ENCODE results near the gene DNAL4. TPM values are rescaled to one million over a fixed set of nuclear protein-coding genes. Genes with fewer than 3 reads are reported as not detected.

The DNAL4 gene
- total RNA-seq, 6 donors from 2014 or later = 14.7 to 23.7 (median 20.2) TPM

GRCh38 chr22:38781033-38781432 is 12.9 kb downstream of the DNAL4 start:
- peaks cover 0 to 6% (median 0%) of the 10 kb centered on the region in 4 donors for H3K4me1 ChIP-seq
- 89 to 96% methylated on average over 11 to 12 of the region's 13 CpGs for WGBS, 2 donors
- DNase-seq (no peak), ATAC-seq (ENCODE audit: low FRiP score in 2 of 2) (no peak)
- no peak overlapping the region for H3K4me3 ChIP-seq
- H3K27ac ChIP-seq = no peak overlapping the region
- H3K27me3 ChIP-seq = no peaks in the 10 kb centered on the region
- TF ChIP-seq EP300 (IDR thresholded peaks at IDR 0.05) = no peak
- no peak for TF ChIP-seq POLR2A (IDR thresholded peaks at IDR 0.05)
- TF ChIP-seq POLR2AphosphoS5 (IDR thresholded peaks at IDR 0.05) = no peak
- TF ChIP-seq CTCF (IDR thresholded peaks at IDR 0.05) = no peak
- H3K36me3 ChIP-seq = peaks cover 0 to 38% (median 24%) of the 10 kb centered on the region in 4 donors
- H3K9me3 ChIP-seq = no peaks in the 10 kb centered on the region

- DNase-seq (no peak), ATAC-seq (ENCODE audit: low FRiP score in 2 of 2) (no peak)
- no peaks in the 10 kb centered on the region for H3K27me3 ChIP-seq
- 91 to 94% methylated on average over 22 to 26 of the region's 27 CpGs for WGBS, 2 donors
- peaks cover 0 to 38% (median 24%) of the 10 kb centered on the region in 4 donors for H3K36me3 ChIP-seq
- no peak overlapping the region for H3K27ac ChIP-seq
- peaks cover 0 to 3% (median 0%) of the 10 kb centered on the region in 4 donors for H3K4me1 ChIP-seq
- no peaks in the 10 kb centered on the region for H3K9me3 ChIP-seq
- H3K4me3 ChIP-seq = no peak overlapping the region
- TF ChIP-seq POLR2A (IDR thresholded peaks at IDR 0.05) (no peak), POLR2AphosphoS5 (IDR thresholded peaks at IDR 0.05) (no peak), CTCF (IDR thresholded peaks at IDR 0.05) (no peak), EP300 (IDR thresholded peaks at IDR 0.05) (no peak)
Observed at GRCh38 chr22:38777087-38777671, 16.8 kb downstream of the DNAL4 start.

GRCh38 chr22:38776086-38776485 is 17.9 kb downstream of the DNAL4 start:
- Histone ChIP-seq H3K4me1 (peaks cover 0 to 3% (median 0%) of the 10 kb centered on the region in 4 donors), H3K36me3 (peaks cover 0 to 31% (median 22%) of the 10 kb centered on the region in 4 donors), H3K9me3 (no peaks in the 10 kb centered on the region), H3K4me3 (no peak overlapping the region), H3K27me3 (no peaks in the 10 kb centered on the region), H3K27ac (no peak overlapping the region)
- DNase-seq = no peak
- WGBS, 2 donors = 41 to 60% methylated on average over 6 of the region's 6 CpGs
- no peak for ATAC-seq (ENCODE audit: low FRiP score in 2 of 2)
- TF ChIP-seq EP300 (IDR thresholded peaks at IDR 0.05) (no peak), CTCF (IDR thresholded peaks at IDR 0.05) (no peak), POLR2A (IDR thresholded peaks at IDR 0.05) (no peak), POLR2AphosphoS5 (IDR thresholded peaks at IDR 0.05) (no peak)

GRCh38 chr22:38775656-38776055 is 18.3 kb downstream of the DNAL4 start:
- no peak for DNase-seq
- 73 to 79% methylated on average over 13 of the region's 13 CpGs for WGBS, 2 donors

More at GRCh38 chr22:38775656-38776055, 18.3 kb downstream of the DNAL4 start:
- H3K4me1 ChIP-seq = peaks cover 0 to 3% (median 0%) of the 10 kb centered on the region in 4 donors
- no peaks in the 10 kb centered on the region for H3K27me3 ChIP-seq
- no peak for TF ChIP-seq POLR2AphosphoS5 (IDR thresholded peaks at IDR 0.05)
- no peak for TF ChIP-seq POLR2A (IDR thresholded peaks at IDR 0.05)
- no peak for TF ChIP-seq EP300 (IDR thresholded peaks at IDR 0.05)
- no peak for TF ChIP-seq CTCF (IDR thresholded peaks at IDR 0.05)
- no peak overlapping the region for H3K27ac ChIP-seq
- no peak overlapping the region for H3K4me3 ChIP-seq
- no peak for ATAC-seq (ENCODE audit: low FRiP score in 2 of 2)
- no peaks in the 10 kb centered on the region for H3K9me3 ChIP-seq
- peaks cover 0 to 27% (median 18%) of the 10 kb centered on the region in 4 donors for H3K36me3 ChIP-seq
